SJCRH30 (cell line): ENCODE data around the gene CAMTA1. TPM values are rescaled to one million over a fixed set of nuclear protein-coding genes. Genes with fewer than 3 reads are reported as not detected.

Experiments
- DNase-seq, 2 experiments: peaks; one replicate each; pipeline ENCODE4 v3.0.0-alpha.2; 2015 to 2020
- H3K27ac ChIP-seq: fragments of 250-450 bp; sonication (Bioruptor Pico); 2 replicates; pipeline ENCODE4 v1.5.1; 2020; ENCODE audit warnings: mild to moderate bottlenecking, moderate library complexity
- H3K27me3 ChIP-seq: fragments of 250-450 bp; sonication (Bioruptor Pico); 2 replicates; pipeline ENCODE4 v1.5.1; 2020; ENCODE audit warnings: mild to moderate bottlenecking, moderate library complexity
- H3K36me3 ChIP-seq: fragments of 250-450 bp; sonication (Bioruptor Pico); 2 replicates; pipeline ENCODE4 v1.5.1; 2020; ENCODE audit warnings: mild to moderate bottlenecking, moderate library complexity
- H3K4me1 ChIP-seq: fragments of 250-450 bp; sonication (Bioruptor Pico); 2 replicates; pipeline ENCODE4 v1.5.1; 2020; ENCODE audit warnings: mild to moderate bottlenecking, moderate library complexity
- H3K4me3 ChIP-seq: fragments of 250-450 bp; sonication (Bioruptor Pico); 2 replicates; pipeline ENCODE4 v1.5.1; 2020; ENCODE audit warnings: mild to moderate bottlenecking, moderate library complexity
- H3K9me3 ChIP-seq: fragments of 250-450 bp; sonication (Bioruptor Pico); replicated peaks from 2 replicates; pipeline ENCODE4 v1.5.1; 2020; ENCODE audit warnings: mild to moderate bottlenecking, moderate library complexity
- total RNA-seq: library from RNA; depleted of rRNA; stranded (reverse); fragments of >200 nt; shearing (Covaris generic); gene quantifications from 2 replicates; pipeline ENCODE4 v1.2.3, GENCODE V29; 2014

CAMTA1 gene
- total RNA-seq, 1 experiment from 2014 or later = 153 TPM

DNA sequence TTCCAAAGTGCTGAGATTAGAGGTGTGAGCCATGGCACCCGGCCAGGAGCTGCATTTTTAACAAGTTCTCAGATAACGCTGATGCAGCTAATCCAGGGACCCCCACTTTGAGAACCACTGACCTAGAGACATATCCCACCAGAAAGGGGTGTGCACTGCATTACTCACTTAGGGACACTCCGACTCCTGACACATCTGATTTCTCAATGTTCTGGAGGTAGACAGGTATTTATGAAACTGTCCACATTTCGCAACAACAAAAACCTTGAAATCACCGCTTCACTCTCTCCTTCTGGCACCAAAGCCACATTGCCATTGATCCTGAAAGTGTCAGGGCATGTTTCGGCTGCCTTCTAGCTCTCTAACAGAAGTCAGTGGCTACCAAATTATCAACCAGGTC, 23.2 kb upstream of the CAMTA1 start:
- no peak overlapping the region for H3K4me3 ChIP-seq
- DNase-seq = no peak
- no peaks in the 10 kb centered on the region for H3K4me1 ChIP-seq
- no peaks in the 10 kb centered on the region for H3K9me3 ChIP-seq
- H3K27ac ChIP-seq = no peak overlapping the region
- no peaks in the 10 kb centered on the region for H3K36me3 ChIP-seq
- peaks cover 4% of the 10 kb centered on the region; the same call in 1 of the 2 replicates for H3K27me3 ChIP-seq

DNA sequence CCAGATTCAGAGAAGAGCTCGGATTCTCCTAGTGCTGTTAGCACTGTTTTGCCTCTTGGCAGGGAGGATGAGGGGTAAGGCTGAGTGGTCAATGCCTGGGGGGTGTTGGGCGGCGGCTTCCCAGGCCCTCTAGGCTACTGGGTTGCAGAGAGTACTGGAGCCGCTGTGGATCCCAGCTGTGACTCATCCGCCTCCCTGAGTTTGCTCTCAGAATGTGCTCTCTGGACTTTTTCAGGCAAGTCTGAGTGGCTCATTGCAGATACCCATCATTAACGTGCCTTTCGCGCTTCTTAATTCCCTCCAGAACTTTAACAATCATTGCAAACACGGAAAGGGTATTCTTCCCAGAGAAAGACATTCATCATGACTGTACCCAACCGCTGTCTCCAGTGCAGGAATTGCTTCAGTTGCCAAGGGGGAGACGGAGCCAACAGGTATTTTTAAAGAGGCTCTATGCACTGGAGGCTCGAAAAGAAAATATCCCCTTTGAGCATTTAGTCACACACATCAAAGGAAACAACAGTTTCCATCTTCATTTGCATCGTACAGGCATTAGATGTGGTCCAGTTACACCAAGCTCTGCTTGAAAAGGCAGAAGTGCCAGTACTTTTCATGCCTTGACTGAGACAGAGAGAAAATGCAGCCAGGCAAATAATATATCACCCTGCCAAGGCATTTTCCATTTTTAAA, 14.4 kb upstream of the CAMTA1 start:
- Histone ChIP-seq H3K4me1 (peaks cover 8% of the 10 kb centered on the region; the same call in 1 of the 2 replicates), H3K36me3 (no peaks in the 10 kb centered on the region), H3K27ac (no peak overlapping the region), H3K4me3 (no peak overlapping the region), H3K9me3 (0 out of 2 replicates have a peak, but pooled peaks cover 2% of the 10 kb centered on the region), H3K27me3 (peaks cover 19% of the 10 kb centered on the region; the same call in 1 of the 2 replicates)
- peak; percentile 40 to 46 for DNase-seq

DNA sequence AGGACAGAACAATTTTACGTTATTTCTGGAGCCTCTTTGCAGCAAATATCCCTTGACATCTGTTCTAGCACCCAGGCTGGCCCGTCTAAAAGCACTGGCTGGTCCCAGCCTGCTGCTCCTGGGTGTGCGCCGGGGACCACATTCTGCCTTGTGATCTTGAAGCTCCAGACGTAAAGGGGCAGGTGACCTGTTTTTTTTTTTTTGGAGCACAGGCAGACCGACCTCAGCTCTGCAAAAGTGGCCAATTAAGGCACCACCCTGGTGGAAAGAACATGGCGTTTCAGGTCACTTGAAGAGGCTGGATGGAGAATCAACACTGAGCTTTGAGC, 13.8 kb upstream of the CAMTA1 start:
- H3K9me3 ChIP-seq = 0 out of 2 replicates have a peak, but pooled peaks cover 2% of the 10 kb centered on the region
- DNase-seq = no peak
- H3K4me1 ChIP-seq = peaks cover 8% of the 10 kb centered on the region; the same call in 1 of the 2 replicates
- no peak overlapping the region for H3K27ac ChIP-seq
- H3K4me3 ChIP-seq = no peak overlapping the region
- H3K36me3 ChIP-seq = no peaks in the 10 kb centered on the region
- peaks cover 15% of the 10 kb centered on the region; the same call in 1 of the 2 replicates for H3K27me3 ChIP-seq

DNA sequence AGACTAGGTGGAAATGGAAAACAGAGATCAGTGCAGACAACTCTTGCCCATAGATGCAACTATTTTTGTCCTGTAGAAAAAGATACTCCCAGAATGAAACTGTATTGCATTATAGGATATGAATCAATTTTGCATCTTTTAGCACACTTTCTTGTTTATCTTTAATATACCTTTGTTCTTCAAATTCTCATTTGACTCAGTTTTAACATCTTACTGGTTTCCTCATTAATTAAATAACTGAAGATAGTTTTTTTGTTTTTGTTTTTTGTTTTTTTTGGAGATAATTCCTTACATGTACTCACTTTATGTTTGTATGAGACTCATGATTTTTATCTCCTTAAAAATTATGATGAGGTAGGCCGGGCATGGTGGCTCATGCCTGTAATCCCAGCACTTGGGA, 10.9 kb upstream of the CAMTA1 start:
- H3K4me3 ChIP-seq = no peak overlapping the region
- 0 out of 2 replicates have a peak, but pooled peaks cover 2% of the 10 kb centered on the region for H3K9me3 ChIP-seq
- peaks cover 15% of the 10 kb centered on the region; the same call in 1 of the 2 replicates for H3K27me3 ChIP-seq
- H3K27ac ChIP-seq = no peak overlapping the region
- no peaks in the 10 kb centered on the region for H3K36me3 ChIP-seq
- no peak for DNase-seq
- peaks cover 6% of the 10 kb centered on the region; the same call in 1 of the 2 replicates for H3K4me1 ChIP-seq

DNA sequence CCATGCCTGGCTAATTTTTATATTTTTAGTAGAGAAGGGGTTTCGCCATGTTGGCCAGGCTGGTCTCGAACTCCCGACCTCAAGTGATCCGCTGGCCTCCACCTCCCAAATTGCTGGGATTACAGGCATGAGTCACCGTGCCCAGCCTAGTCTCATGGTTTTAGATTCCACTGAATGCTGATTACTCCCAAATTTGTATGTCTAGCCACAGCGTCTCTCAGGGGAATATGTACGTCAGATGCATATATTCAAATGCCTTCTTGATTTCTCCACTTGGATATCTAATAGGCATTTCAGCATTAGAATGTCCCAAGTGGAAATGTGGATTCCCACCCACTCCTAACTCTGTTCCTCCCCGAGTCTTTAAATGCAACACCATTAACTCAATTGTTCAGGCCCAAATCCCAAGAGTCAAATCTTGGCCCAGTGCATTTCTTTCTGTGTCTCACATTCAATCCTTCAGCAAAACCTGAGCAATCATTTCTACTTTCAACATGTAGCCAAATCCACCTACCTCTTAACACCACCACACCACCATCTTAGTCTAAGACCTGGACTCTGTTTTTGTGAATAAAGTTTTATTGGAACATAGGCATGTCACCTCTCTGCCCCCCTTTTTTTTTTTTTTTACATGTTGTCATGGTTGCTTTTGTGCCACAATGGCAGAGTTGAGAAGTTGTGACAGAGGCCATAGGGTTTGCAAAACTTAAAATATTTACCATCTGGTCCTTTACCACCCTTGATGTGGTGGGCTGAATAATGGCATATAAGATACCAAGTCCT, 9.8 kb upstream of the CAMTA1 start:
- 0 out of 2 replicates have a peak, but pooled peaks cover 2% of the 10 kb centered on the region for H3K9me3 ChIP-seq
- H3K36me3 ChIP-seq = no peaks in the 10 kb centered on the region
- H3K27ac ChIP-seq = no peak overlapping the region
- DNase-seq = no peak
- H3K4me1 ChIP-seq = peaks cover 6% of the 10 kb centered on the region; the same call in 1 of the 2 replicates
- peaks cover 15% of the 10 kb centered on the region; the same call in 1 of the 2 replicates for H3K27me3 ChIP-seq
- H3K4me3 ChIP-seq = no peak overlapping the region

DNA sequence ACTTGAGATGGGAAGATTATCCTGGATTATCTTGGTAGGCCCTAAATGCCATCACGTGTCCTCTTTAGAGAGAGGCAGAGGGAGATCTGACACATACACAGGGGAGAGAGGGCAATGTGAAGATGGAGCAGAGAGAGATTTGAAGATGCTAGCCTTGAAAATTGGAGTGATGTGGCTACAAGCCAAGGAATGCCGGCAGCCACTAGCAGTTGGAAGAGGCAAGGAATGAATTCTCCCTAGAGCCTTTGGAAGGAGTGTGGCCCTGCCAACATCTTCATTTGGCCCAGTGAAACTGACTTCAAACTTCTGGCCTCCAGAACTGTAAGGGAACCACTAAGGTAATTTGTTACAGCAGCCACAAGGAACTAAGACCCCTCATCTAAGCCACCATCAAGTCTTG, 8.9 kb upstream of the CAMTA1 start:
- H3K27ac ChIP-seq = no peak overlapping the region
- no peaks in the 10 kb centered on the region for H3K4me1 ChIP-seq
- no peaks in the 10 kb centered on the region for H3K36me3 ChIP-seq
- H3K4me3 ChIP-seq = no peak overlapping the region
- DNase-seq = no peak
- peaks cover 8% of the 10 kb centered on the region; the same call in 1 of the 2 replicates for H3K27me3 ChIP-seq
- H3K9me3 ChIP-seq = 0 out of 2 replicates have a peak, but pooled peaks cover 2% of the 10 kb centered on the region

DNA sequence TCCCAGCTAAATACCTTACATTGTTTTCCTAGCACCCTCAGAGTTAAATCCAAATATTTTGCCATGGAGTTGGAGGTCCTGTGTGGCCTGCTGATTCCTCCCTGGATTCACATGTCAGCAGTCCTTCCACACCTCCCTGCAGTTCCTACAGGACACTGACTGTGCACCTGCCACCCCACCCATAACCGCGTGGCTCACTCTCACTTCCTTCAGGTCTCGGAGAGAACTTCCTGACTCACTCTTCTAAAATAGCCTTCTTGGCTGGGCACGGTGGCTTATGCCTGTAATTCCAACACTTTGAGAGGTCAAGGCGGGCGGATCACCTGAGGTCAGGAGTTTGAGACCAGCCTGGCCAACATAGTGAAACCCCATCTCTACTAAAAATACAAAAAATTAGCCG, 8.4 kb upstream of the CAMTA1 start:
- Histone ChIP-seq H3K27me3 (peaks cover 5% of the 10 kb centered on the region; the same call in 1 of the 2 replicates), H3K9me3 (0 out of 2 replicates have a peak, but pooled peaks cover 2% of the 10 kb centered on the region), H3K36me3 (no peaks in the 10 kb centered on the region), H3K4me3 (no peak overlapping the region), H3K27ac (no peak overlapping the region), H3K4me1 (no peaks in the 10 kb centered on the region)
- DNase-seq = no peak

DNA sequence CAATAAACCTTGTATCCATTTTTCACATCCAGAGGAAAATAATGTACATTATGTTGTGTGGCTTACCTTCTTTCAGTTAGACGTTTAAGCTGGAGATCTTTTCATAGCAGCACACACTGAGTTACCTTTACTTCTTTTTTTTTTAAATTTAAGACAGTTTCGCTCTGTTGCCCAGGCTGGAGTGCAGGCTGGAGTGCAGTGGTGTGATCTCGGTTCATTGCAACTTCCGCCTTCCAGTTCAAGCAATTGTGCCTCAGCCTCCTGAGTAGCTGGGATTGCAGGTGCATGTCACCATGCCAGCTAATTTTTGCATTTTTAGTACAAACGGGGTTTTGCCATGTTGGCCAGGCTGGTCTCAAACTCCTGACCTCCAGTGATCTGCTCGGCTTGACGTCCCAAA, 7.4 kb upstream of the CAMTA1 start:
- Histone ChIP-seq H3K9me3 (0 out of 2 replicates have a peak, but pooled peaks cover 2% of the 10 kb centered on the region), H3K27ac (no peak overlapping the region), H3K4me1 (no peaks in the 10 kb centered on the region), H3K4me3 (no peak overlapping the region), H3K27me3 (0 out of 2 replicates have a peak, but pooled peaks cover 3% of the 10 kb centered on the region), H3K36me3 (no peaks in the 10 kb centered on the region)
- no peak for DNase-seq

DNA sequence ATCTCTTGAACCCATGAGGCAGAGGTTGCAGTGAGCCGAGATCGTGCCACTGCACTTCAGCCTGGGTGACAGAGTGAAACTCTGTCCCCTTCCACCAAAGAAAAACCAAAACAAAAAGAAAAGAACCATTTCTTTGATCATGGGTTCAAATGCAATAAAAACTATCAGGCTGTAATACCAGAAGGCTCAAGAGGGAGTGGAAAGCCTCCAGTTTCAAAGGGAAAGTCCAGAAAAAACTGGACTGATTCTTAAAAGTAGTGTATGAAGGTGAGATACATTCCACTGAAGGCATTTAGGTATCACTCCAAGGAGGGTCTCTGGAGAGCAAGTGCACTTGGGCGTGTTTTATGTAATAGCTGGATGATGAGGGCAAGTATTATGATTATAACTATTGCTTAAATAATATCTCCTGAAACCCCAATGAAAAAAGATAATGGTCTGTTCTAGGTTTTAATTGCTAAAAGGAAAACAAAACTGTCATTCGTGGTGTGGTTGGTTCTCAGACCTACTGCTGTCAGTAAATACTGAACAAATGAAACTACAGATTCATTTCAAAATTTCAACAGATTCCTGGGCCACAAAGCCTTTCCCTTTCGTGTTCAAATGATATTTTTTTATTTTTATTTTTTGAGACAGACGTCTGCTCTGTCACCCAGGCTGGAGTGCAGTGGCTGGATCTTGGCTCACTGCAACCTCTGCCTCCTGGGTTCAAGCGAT, 6.0 kb upstream of the CAMTA1 start:
- no peaks in the 10 kb centered on the region for H3K27me3 ChIP-seq
- H3K4me3 ChIP-seq = no peak overlapping the region
- H3K27ac ChIP-seq = no peak overlapping the region
- no peaks in the 10 kb centered on the region for H3K36me3 ChIP-seq
- H3K4me1 ChIP-seq = peaks cover 5% of the 10 kb centered on the region; the same call in 1 of the 2 replicates
- no peak for DNase-seq
- H3K9me3 ChIP-seq = 0 out of 2 replicates have a peak, but pooled peaks cover 2% of the 10 kb centered on the region

DNA sequence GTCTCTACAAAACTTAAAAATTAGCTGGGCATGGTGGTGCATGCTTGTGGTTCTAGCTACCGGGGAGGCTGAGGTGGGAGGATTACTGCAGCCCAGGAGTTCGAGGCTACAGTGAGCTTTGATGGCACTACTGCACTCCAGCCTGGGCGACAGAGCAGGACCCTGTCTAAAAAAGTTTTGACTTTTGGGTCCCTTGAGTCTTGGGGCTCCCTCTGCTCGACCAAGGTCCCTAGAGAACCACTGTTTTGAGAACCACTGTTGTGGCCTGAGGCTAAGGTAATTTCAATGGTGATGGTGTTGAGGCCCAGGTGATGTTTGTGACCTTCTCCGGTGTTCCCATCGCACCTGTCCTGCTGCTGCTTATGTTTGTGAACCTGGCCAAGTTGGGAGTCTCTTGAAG, 3.1 kb upstream of the CAMTA1 start:
- peaks cover 5% of the 10 kb centered on the region; the same call in 1 of the 2 replicates for H3K4me1 ChIP-seq
- H3K4me3 ChIP-seq = no peak overlapping the region
- no peak for DNase-seq

DNA sequence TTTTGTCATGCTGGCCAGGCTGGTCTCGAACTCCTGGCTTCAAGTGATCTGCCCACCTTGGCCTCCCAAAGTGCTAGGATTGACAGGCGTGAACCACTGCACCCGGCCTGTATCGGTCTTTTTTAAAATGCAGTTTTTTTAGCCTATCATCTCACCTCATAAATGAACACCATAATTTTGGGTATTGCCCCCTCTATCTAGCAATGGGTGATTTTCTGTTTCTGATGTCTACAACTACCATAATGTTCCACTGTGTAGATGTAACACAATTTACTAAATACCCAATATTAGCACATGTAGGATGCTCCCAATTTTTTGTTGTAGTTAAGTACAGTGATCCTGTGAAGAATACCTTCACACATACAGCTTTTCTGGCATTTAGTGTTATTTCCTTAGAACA, 2.0 kb upstream of the CAMTA1 start:
- Histone ChIP-seq H3K36me3 (no peaks in the 10 kb centered on the region), H3K9me3 (no peaks in the 10 kb centered on the region), H3K4me1 (peaks cover 5% of the 10 kb centered on the region; the same call in 1 of the 2 replicates), H3K27me3 (no peaks in the 10 kb centered on the region), H3K4me3 (peak overlapping the region; percentile 78; the same call in 1 of the 2 replicates), H3K27ac (no peak overlapping the region)
- DNase-seq = no peak

More for the DNA sequence above, 3.1 kb upstream of the CAMTA1 start:
- Histone ChIP-seq H3K27ac (no peak overlapping the region), H3K36me3 (no peaks in the 10 kb centered on the region), H3K27me3 (no peaks in the 10 kb centered on the region), H3K9me3 (no peaks in the 10 kb centered on the region)

DNA sequence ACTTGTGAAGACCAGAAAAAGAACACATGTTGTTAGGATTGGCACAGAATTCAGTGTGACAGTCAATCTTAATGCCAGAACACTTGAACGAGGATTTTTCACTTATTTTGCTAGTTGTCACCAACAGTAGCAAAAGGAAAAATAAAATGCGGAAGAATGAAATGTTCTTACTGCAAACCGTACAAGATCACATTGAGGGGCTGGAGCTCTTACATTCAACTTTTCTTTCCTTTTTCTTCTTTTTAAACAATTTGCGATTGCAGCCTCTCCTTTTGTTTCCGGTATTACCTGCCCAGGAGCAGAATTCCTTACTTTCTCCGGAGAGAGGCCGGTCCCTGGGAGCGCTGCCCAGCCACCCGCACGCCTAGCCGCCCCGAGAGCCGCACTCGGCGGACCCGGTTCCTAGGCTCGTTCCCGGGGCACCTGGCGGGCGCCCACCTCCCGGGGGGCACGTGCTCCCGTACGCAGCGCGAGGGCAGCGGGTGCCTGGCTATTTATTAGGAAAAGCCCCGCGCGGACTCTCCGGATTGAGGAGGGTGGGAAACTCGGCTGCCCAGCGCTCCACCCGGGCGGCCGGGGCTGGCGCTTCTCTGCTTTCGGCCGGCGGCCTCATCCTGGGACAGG, 1.2 kb upstream of the CAMTA1 start:
- Histone ChIP-seq H3K4me1 (peaks cover 5% of the 10 kb centered on the region; the same call in 1 of the 2 replicates), H3K36me3 (no peaks in the 10 kb centered on the region), H3K27me3 (no peaks in the 10 kb centered on the region), H3K4me3 (peak overlapping the region; percentile 78), H3K9me3 (no peaks in the 10 kb centered on the region), H3K27ac (peak overlapping the region; percentile 84)
- no peak for DNase-seq

DNA sequence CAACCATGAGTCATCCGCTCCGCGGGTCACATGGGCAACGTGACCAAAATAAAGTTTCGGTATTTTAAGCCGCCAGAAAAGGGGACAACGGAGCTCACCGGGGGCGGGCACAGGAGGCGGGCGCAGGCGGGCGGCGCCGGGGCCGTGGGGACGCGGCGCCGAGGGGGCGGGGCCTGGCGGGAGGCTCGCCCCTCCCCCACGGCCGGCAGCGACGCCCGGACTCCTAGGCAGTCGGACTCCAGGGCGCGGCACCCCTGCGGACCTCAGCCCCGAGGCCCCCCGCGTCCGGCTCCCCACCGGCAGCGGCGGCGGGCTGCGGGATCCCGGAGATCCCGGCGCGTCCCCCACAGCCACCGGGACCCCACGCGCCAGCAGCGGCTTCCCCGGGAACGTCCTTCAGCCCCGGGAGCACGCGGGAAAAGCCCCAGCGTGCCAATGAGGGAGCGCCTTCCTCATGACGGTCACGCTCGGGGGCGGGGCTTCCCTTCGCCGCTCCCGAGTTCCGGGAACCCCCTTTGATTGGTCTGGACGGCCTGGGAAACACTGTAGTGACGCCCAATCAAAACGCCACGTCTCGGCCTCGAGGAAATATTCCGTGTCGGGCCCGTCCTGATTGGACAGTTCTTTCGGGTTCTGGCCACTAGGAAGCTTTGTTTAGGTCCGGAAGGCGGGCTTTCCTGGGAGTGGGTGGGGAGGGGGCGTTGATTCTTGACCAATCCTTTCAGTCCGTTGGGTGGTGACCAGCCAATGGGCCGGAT, 515 bp upstream of the CAMTA1 start:
- no peaks in the 10 kb centered on the region for H3K9me3 ChIP-seq
- H3K36me3 ChIP-seq = no peaks in the 10 kb centered on the region
- H3K4me1 ChIP-seq = peaks cover 5% of the 10 kb centered on the region; the same call in 1 of the 2 replicates
- peak overlapping the region; percentile 84 for H3K27ac ChIP-seq
- DNase-seq = peak; percentile 100
- peak overlapping the region; percentile 78 for H3K4me3 ChIP-seq
- H3K27me3 ChIP-seq = no peaks in the 10 kb centered on the region
